SH-SY5Y (cell line): ENCODE measurements around the gene TTC21A.

Experiments
- GATA2 ChIP-seq: IDR thresholded peaks from 2 replicates; pipeline ENCODE4 v1.6.1; 2011; ENCODE audit warnings: mild to moderate bottlenecking, low read depth, low read length
- GATA3 ChIP-seq: IDR thresholded peaks from 2 replicates; pipeline ENCODE4 v1.6.1; 2011; ENCODE audit warnings: low read depth, mild to moderate bottlenecking, low read length, moderate library complexity

DNA sequence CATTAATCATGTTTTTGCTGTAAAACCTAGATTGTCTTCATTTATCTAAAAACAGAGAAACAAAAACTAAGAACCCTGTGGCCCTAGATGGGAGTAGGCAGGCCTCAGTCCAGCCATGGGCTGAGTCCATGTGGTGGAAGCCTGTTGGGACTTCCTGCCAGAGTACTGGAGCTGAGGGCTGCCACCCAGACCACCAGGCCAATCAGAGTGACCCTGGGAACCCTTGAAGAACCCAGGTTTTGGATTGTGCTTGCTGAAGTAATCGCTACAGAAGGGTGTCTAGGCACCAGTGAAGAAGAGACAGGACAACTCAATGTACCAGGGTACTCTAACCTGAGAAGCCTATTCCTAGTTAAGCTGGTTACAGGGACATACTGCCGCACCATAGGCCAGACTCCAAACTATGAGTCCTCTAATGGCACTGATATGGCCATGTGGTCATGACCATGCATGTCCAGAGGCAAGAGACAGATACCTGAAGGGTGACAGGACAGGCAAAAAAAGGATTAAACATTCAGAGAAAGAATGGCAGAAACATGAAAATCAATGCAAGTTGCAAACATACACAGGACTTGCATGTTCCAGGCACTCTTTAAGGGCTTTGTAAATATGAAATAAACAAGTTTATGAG is 33.0 kb downstream of the TTC21A start:
- no peak for TF ChIP-seq GATA2
- no peak for TF ChIP-seq GATA3
